ENCODE data around the gene GRPEL1. TPM values are rescaled to one million over a fixed set of nuclear protein-coding genes. Genes with fewer than 3 reads are reported as not detected.
A peak's percentile ranks its signal among the peaks of the same experiment; 100 is the strongest.

The GRPEL1 gene
- total and polyA plus RNA-seq, 2 of the 13 experiments (the other 11 are each of a cell fraction or from before 2014, with no cell fraction given): 32.3 to 141 TPM

- TF ChIP-seq, protein P1, sequence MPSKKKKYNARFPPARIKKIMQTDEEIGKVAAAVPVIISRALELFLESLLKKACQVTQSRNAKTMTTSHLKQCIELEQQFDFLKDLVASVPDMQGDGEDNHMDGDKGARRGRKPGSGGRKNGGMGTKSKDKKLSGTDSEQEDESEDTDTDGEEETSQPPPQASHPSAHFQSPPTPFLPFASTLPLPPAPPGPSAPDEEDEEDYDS (CRISPR knock-in tag; IDR thresholded peaks at IDR 0.05): peak; percentile 58
- TF ChIP-seq, protein P2, sequence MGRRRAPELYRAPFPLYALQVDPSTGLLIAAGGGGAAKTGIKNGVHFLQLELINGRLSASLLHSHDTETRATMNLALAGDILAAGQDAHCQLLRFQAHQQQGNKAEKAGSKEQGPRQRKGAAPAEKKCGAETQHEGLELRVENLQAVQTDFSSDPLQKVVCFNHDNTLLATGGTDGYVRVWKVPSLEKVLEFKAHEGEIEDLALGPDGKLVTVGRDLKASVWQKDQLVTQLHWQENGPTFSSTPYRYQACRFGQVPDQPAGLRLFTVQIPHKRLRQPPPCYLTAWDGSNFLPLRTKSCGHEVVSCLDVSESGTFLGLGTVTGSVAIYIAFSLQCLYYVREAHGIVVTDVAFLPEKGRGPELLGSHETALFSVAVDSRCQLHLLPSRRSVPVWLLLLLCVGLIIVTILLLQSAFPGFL (CRISPR knock-in tag; IDR thresholded peaks at IDR 0.05): no peak
- no peak for TF ChIP-seq STAG1 (CRISPR knock-in tag; IDR thresholded peaks at IDR 0.05)
- TF ChIP-seq ZNF274 (CRISPR knock-in tag; IDR thresholded peaks at IDR 0.05): no peak
- TF ChIP-seq ARNT2 (CRISPR knock-in tag; IDR thresholded peaks at IDR 0.05; ENCODE audit: low read depth): 0 out of 2 replicates have a peak, but pooled peaks have one; percentile 18
- no peak for TF ChIP-seq KMT2B (CRISPR knock-in tag; IDR thresholded peaks at IDR 0.05)
- TF ChIP-seq, protein P3, sequence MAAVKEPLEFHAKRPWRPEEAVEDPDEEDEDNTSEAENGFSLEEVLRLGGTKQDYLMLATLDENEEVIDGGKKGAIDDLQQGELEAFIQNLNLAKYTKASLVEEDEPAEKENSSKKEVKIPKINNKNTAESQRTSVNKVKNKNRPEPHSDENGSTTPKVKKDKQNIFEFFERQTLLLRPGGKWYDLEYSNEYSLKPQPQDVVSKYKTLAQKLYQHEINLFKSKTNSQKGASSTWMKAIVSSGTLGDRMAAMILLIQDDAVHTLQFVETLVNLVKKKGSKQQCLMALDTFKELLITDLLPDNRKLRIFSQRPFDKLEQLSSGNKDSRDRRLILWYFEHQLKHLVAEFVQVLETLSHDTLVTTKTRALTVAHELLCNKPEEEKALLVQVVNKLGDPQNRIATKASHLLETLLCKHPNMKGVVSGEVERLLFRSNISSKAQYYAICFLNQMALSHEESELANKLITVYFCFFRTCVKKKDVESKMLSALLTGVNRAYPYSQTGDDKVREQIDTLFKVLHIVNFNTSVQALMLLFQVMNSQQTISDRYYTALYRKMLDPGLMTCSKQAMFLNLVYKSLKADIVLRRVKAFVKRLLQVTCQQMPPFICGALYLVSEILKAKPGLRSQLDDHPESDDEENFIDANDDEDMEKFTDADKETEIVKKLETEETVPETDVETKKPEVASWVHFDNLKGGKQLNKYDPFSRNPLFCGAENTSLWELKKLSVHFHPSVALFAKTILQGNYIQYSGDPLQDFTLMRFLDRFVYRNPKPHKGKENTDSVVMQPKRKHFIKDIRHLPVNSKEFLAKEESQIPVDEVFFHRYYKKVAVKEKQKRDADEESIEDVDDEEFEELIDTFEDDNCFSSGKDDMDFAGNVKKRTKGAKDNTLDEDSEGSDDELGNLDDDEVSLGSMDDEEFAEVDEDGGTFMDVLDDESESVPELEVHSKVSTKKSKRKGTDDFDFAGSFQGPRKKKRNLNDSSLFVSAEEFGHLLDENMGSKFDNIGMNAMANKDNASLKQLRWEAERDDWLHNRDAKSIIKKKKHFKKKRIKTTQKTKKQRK (IDR thresholded peaks at IDR 0.05; ENCODE audit: low read length): no peak
- no peak for TF ChIP-seq NR1H2 (CRISPR knock-in tag; IDR thresholded peaks at IDR 0.05; ENCODE audit: borderline replicate concordance, low read depth)
- TF ChIP-seq ZMYM2 (CRISPR knock-in tag; IDR thresholded peaks at IDR 0.05): 0 out of 2 replicates have a peak, but pooled peaks have one; percentile 58
- TF ChIP-seq ZNF331 (CRISPR knock-in tag; IDR thresholded peaks at IDR 0.05): 0 out of 2 replicates have a peak, but pooled peaks have one; percentile 35
- no peak for TF ChIP-seq TBX3 (IDR thresholded peaks at IDR 0.05; ENCODE audit: borderline replicate concordance)
- no peak for TF ChIP-seq FOXP1 (IDR thresholded peaks at IDR 0.05)
- peak; percentile 28; the same call in 1 of the 2 replicates for TF ChIP-seq FOXP1 (CRISPR knock-in tag; IDR thresholded peaks at IDR 0.05)
- TF ChIP-seq ZNF557 (CRISPR knock-in tag; IDR thresholded peaks at IDR 0.05): no peak
- TF ChIP-seq ZFP36L2 (CRISPR knock-in tag; IDR thresholded peaks at IDR 0.05): no peak
- peak; percentile 39; the same call in 1 of the 2 replicates for TF ChIP-seq RXRA (CRISPR knock-in tag; IDR thresholded peaks at IDR 0.05)
- TF ChIP-seq, protein P4, sequence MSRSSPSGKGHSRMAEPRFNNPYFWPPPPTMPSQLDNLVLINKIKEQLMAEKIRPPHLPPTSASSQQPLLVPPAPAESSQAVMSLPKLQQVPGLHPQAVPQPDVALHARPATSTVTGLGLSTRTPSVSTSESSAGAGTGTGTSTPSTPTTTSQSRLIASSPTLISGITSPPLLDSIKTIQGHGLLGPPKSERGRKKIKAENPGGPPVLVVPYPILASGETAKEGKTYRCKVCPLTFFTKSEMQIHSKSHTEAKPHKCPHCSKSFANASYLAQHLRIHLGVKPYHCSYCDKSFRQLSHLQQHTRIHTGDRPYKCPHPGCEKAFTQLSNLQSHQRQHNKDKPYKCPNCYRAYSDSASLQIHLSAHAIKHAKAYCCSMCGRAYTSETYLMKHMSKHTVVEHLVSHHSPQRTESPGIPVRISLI (CRISPR knock-in tag; IDR thresholded peaks at IDR 0.05; ENCODE audit: borderline replicate concordance): no peak
- TF ChIP-seq NR2F2 (IDR thresholded peaks at IDR 0.05; ENCODE audit: borderline replicate concordance, low read depth): no peak
- peak; percentile 88 for TF ChIP-seq PHF21A (CRISPR knock-in tag; IDR thresholded peaks at IDR 0.05)
- TF ChIP-seq ZNF101 (CRISPR knock-in tag; IDR thresholded peaks at IDR 0.05; ENCODE audit: borderline replicate concordance, low read depth): no peak
- peak; percentile 83 for TF ChIP-seq TMF1 (CRISPR knock-in tag; IDR thresholded peaks at IDR 0.05; ENCODE audit: low read depth)
- TF ChIP-seq ZKSCAN5 (CRISPR knock-in tag; IDR thresholded peaks at IDR 0.05): no peak
- no peak for TF ChIP-seq THAP8 (CRISPR knock-in tag; IDR thresholded peaks at IDR 0.05; ENCODE audit: borderline replicate concordance)
- TF ChIP-seq ZNF546 (CRISPR knock-in tag; conservative IDR thresholded peaks at IDR 0.05): no peak
- no peak for TF ChIP-seq KDM3A (CRISPR knock-in tag; IDR thresholded peaks at IDR 0.05; ENCODE audit: low read depth)
- peak; percentile 53 for TF ChIP-seq HOXA3 (CRISPR knock-in tag; IDR thresholded peaks at IDR 0.05)
These were observed 35.9 kb upstream of the GRPEL1 start (continued) for GRCh38 chr4:7103607-7104365.

Measured in HepG2 (cell line).